Fibroblast of skin of right quadriceps (primary cell): ENCODE measurements around the gene ORC6.
"Not testable (repeated sequence)": the region's sequence is repeated elsewhere in the genome, so short reads cannot be mapped to it uniquely, and the experiment has no call there.

Source experiments
- DNase-seq: peaks from one replicate; pipeline ENCODE4 v3.0.0-alpha.2; 2013

The ORC6 gene, protein sequence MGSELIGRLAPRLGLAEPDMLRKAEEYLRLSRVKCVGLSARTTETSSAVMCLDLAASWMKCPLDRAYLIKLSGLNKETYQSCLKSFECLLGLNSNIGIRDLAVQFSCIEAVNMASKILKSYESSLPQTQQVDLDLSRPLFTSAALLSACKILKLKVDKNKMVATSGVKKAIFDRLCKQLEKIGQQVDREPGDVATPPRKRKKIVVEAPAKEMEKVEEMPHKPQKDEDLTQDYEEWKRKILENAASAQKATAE

DNA sequence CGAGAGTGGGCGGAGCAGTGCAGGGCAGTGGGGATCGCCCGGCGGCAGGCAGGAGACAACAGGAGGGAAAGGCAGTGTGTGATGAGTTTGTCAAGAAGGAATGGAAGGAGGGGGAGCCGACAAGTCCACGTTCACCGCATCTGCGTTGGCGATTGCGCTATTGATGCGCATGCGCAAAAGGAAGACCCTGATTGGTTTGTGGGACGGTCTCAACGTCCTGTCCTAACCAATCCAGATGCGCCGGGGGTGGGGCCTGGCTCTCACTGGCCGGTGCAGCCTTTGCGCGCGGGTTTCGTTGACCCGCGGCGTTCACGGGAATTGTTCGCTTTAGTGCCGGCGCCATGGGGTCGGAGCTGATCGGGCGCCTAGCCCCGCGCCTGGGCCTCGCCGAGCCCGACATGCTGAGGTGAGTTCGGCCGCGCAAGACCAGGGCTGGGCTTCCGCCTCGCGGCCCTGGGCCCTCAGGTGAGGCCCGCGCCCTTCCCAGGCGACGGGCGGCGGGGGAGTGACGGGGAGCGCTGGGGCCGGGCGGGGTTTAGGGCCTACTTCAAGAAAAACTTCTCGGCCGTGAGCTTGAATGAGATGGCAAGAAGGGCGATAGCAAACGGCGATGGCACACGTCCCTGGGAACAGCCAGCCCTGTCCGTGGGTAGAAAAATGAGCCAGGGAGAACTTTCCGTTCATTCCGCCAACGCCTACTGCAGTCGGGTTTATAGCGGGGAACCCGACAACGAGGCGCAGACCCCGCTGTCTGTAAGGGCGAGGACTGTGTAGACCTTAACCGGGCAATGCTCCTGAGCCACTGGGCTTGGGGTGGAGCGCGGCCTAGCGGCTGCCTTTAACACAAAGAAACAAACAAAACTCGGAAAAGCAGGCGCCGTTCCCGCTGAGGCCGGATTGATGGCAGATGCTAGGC, at the start of gene ORC6:
ORC6 (plus strand) TSS at position 295 of the 916 bp plus-strand sequence; CDS start at position 342, 47 bp downstream.
- peak; percentile 97 for DNase-seq

DNA sequence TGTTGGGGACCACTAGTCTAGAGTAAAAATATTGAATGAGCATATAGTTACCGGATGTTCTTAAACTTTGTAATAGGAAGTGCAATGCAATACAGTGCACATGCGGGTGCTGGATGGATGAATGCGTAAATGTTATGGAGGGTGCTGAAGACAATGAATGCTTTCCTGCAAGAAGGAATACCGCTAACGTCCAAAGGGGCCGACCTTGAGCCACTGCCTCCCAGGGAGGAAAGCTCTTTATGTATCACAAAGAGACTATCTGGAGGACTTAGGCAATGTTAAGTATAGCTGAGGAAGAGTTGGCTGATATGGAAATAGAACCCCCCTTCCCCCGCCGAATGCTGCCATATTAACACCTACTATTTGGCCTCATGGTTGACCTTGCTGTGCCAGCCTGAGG, 40.8 kb upstream of the ORC6 start:
- no peak for DNase-seq

DNA sequence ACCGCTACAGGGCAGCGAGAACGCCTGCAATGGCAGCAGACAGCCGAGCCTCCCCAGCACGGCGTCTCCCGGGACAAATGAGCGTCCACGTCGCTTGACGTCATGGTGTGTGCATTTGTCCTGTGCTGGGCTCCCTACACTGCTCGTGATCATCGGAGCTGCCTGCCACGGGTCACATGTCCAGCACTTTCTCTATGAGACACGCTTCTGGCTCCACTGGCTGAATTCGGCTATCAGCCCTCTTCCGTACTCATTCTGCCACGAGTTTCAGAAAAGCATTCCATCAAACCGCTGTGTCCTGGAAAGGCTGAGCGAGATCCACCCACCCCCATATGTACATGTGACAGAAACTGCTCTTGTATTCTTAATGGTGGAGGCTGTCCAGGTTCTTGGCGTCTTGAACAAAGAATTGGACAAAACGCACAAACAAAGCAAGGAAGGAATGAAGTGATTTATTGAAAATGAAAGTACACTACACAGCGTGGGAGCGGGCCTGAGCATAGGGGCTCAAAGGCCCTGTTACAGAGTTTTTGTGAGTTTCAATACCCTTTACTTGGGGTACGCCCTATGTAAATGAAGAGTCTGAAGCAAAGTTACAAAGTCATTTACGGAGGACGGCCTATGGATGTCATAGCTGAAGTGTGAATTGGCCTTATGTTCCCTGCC, 39.7 kb upstream of the ORC6 start:
- peak; percentile 10 for DNase-seq

DNA sequence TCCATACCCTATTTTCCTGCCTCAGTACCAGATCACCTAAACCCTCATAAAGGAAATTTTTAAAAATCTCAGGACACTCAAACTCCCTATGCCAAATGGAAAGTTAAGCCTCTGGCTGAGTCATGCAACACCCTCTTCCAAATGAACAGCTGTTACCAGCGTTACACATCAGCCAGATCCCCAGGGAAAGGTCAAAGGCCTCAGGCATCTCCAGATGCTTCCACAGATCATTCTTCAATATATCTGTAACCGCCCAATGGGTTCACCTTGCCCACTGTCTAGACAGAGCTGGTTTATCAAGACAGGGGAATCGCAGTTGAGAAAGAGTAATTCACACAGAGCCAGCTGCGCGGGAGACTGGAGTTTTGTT, 39.2 kb upstream of the ORC6 start:
- DNase-seq, result peak; percentile 36

DNA sequence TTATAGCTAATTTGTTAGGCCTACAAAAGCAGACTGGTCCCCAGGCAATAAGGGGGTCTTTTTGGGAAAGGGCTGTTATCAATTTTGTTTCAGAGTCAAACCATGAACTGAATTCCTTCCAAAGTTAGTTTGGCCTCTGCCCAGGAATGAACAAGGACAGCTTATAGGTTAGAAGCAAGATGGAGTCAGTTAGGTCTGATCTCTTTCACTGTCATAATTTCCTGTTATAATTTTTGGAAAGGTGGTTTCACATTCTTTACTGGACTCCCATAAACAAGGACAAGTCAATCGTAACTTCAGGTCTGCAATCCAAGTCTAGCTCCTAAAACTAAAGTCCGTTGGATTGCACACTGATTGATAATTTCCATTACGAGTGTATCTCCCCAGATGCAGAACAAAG, 38.2 kb upstream of the ORC6 start:
- no peak for DNase-seq

DNA sequence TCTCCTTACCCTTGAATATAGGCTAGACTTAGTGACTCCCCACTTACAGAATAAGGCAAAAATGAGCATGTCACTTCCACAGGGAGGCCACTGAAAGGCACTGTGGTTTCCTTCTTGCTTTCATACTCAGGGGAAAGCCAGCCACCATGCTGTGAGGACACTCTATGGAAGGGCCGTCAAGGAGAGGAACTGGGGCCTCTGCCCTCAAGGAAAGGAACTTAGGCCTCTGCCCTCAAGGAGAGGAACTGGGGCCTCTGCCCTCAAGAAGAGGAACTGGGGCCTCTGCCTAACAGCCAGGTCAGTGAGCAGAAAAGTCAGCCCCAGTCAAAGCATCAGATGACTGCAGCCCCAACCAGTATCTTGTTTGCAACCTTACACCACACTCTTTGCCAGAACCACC, 30.5 kb upstream of the ORC6 start:
- DNase-seq, result no peak

DNA sequence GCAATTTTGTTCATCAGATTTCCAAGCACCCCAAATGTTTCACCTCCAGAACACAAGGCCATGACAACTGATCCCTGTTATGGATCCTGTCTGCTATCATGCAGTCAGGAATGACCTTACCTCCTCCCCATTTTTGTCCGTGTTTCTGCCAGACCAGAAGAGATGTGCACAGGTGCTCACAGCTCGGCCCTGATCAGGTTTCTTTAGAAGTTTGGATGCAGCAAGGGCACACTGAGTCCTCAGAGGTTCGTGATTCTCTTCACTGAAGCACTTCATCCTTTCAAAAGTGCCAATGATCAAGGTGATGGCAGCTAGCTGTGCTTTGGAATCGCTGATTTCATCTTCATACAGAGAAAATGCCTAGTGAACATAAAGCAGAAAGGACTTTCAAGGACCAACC, 27.3 kb upstream of the ORC6 start:
- no peak for DNase-seq

DNA sequence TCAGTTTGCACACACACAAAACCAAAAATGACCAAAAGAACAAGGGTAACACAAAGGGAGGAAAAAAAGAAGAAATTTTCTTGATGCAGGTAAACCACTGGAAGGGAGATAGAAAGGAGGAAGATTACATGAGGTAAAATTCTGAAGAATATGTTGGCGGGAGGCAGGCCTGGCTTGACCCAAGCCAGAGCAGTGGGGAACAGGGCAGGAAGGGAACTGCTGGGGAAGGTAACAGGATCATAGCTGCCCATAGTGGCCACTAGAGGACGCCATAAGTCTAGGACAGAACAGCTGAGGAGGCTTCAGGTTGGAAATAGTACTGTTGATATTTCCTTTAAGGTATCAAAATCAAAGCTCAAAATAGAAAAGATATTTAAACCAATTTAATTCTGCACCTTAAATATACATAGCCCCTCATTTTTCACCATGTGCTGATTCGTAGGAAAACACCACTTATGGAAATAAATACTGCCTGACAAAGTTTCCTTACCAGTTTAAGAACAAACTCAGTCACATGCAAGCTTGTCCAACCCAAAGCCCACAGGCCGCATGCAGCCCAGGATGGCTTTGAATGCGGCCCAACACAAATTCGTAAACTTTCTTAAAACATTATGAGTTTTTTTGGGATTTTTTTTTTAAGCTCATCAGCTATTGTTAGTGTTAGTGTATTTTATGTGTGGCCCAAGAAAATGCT, 16.0 kb upstream of the ORC6 start:
- DNase-seq, result peak; percentile 41

DNA sequence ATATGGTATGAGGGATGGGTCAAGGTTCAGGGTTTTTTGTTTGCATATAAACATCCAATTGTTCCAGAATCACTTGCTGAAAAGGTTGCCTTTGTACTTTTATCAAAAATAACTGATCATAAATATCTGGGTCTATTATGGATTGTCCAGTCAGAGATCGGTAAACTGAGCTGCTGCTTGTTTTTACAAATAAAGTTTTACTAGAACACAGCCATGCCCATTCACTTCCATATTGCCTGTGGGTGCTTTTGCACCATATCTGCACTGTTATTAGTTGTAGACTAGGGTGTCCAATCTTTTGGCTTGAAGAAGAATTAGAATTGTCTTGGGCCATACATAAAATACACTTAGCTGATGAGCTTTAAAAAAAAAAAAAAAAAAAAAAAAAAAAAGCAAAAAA, 11.5 kb upstream of the ORC6 start:
- DNase-seq, result not testable (repeated sequence)

DNA sequence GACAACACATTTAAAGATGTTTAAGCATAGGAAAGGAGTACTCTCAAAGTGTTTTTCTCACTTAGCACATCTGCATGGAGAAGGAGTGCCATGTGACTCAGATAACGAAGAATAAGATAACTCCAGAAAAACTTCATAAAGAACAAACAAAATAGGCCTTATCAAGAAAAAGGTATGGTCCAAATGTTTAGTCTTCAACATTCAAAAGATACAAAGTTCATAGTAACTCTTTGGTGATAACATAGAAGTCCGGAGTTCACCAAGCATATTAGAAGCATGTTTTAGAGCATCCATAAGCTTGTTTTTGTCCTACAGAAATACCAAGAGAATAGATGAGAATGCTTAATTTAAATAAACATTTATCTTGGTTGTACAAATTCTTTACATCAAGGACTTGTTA, 7.6 kb upstream of the ORC6 start:
- DNase-seq, result not testable (repeated sequence)

DNA sequence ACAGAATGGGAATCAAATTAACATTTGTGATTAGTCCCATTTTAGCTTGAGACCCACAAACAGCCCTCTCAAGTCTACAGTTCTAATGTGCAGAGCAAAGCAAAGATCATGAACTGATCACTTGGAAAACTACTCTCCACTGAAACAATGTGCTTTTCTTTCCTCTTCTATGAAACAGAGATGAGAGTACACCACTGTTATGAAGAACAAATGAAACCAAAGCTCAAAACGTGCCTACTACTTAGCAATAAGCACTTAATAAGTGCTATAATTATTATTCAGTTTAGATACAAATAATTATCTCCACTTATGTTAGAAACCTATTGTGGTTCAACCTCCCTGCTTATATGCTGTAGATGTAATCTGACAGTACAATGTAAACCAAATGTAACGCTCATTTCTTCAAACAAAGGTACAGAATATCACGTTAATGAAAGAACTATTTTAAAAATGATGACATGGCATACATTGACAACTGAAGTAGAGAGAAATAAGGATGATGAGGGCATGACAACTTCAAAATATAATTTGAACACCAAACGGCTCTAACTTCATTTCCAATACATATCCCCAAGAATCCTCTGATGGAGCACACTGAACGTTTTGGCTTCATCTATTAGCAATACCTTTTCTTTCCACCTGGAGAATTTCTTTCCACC, 2.5 kb upstream of the ORC6 start:
- no peak for DNase-seq

DNA sequence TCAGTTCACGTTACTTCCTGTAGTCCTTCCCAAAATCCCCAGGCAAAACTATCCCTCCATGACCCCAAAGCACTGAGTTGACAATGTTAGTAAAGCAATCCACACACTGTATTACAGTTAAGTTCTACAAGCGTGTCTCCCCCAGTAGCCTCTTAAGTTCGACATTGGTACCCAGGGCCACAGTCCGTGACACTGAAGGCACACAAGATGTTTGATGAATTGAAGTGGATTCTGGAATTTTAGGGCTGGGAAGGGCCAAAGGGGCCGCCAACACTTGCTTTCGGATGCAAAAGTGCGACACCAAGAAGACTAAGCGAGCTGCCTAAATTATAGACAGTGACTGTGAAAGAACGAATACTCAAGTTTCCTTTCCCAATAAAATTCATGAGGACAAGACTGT, 2.0 kb upstream of the ORC6 start:
- no peak for DNase-seq

DNA sequence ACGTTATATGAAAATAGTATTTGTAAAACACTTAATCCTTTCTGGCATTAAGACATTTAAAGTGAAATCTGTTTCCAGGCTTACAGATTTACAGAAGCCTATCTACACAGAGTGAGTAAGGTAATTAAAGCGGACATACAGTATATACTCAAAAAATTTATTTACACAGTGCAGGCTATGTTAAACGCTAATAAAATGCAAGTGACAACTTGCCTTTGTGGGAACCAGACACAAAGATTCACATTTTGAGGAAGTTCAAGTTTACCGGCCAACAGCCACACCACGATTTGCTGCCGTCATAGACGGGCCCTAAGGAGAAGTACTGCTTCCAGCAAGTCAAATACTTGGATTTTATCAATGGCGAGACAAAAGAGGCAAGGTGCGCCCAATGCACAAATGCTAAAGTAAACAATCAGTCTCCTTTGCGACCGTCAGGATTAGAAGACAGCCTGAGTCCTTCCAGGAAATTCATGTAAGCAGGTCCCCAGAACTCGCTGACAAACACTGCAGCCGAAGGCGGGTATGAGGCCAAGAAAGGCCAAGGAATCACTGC, 1.3 kb upstream of the ORC6 start:
- peak; percentile 2 for DNase-seq

DNA sequence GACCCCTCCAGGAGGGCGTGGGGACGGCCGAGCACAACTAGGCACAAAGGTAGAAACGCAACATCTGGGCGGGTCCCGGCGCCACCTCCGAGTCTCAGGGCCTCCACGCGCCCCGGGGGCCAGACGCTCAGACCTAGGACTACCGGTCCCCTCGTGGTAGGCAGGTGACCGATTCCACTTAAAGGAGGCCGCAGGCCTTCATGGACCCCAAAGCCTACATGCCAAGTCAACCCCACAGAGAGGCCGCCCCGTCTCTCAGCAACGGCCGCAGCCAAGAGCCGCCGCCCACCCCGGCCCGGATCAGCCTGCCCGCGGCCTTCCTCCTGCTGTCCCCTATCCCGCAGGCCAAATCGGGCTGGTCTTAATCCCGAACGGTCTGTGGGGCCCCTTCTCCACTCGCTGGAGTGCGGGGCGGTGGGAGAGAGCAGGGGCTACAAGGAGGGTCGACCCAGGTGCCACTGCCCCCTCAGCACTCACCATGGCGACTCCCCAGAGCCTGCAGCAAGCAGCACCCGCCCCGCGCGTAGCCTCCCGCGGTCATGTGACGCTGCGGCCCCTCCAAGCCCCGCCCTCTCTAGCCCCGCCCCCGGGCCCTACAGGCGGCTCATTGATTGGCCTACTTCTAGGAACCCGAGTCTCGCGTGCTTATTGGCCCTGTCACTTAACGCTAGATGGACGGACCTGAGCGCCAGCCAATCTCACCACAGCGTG, 650 bp upstream of the ORC6 start, which contains the start of gene VPS35:
VPS35 (minus strand) TSS at position 525 of the 711 bp plus-strand sequence; CDS start at position 480, 45 bp downstream.
- DNase-seq, result peak; percentile 99

DNA sequence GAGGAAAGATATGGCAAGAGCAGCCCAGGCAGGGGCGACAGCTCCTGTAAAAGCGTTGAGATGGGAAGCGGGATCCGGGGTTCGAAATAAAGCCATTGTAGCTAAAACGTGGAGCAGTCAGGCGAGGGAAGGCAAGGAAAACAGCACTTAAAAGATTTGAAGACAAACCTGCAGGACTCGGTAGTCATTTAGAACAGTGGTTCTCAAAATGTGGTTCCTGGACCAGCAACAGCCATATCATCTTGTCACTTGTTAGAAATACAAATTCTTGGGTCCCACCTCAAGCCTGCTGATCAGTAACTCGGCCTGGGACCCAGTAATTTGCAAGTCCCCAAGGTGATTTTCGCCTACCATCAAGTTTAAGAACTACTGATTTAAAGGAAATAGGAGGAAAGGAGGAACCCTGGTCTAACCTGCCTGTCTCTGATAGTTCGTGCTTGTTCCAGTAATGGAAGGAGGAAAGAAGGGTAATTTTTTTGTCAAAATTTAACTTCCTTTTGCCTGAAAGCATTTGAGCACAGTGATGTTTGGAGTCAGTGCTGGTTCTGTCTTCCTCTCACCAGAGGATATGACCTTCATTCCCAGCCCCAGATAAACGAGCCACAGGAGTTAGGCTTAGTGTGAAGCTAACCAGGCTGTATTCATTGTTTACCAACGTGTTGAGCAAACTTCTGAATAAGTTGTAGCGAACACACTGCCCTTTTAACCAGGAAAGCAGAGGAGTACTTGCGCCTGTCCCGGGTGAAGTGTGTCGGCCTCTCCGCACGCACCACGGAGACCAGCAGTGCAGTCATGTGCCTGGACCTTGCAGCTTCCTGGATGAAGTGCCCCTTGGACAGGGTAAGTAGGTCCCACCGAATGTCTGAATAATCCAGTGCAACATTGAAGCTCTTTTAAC, 1.1 kb downstream of the ORC6 start:
- DNase-seq, result peak; percentile 8

DNA sequence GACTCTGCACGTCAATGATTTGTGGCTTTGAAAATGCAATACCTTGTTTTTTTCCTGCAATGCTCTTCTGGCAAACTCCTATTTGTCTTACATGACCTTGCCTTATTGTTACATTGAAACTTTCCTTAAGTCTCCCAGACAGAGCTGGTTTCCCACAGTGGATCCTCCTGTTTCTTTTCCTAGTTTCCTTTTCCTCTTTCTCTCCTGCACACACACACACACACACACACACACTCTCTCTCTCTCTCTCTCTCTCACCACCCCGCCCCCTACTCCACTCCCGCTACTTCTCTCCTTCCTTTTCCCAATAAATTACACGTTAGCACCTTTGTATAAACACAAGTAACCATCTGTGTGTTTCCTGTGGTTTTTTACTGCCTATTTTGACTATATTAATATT, 2.3 kb downstream of the ORC6 start:
- DNase-seq, result peak; percentile 9

DNA sequence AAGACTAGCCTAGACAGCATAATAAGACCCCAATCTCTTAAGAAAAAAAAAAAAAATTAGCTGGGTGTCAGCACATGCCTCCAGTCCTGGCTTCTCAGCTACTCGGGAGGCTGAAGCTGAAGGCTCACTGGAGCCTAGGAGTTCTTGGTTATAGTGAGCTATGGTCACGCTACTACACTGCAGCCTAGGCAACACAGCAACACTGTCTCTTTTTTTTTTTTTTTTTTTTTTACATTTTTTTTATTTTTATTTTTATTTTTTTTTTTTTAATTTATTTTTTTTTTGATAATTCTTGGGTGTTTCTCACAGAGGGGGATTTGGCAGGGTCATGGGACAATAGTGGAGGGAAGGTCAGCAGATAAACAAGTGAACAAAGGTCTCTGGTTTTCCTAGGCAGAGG, 4.1 kb downstream of the ORC6 start:
- no peak for DNase-seq

DNA sequence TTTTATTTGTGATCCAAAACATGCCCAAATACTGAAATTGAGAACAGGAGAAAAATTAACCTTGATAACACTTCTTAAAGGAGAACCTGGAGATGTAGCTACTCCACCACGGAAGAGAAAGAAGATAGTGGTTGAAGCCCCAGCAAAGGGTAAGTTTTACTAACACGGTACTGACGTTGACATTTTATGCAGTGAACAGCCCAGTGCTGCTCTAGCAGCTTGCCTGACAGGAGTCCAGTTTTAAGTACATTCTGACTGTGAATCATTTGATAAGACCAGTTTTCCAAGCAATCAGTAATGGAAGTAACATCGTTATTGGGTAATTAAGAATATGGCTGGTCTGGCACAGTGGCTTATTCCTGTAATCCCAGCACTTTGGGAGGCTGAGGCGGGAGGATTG, 6.5 kb downstream of the ORC6 start:
- DNase-seq, result no peak

DNA sequence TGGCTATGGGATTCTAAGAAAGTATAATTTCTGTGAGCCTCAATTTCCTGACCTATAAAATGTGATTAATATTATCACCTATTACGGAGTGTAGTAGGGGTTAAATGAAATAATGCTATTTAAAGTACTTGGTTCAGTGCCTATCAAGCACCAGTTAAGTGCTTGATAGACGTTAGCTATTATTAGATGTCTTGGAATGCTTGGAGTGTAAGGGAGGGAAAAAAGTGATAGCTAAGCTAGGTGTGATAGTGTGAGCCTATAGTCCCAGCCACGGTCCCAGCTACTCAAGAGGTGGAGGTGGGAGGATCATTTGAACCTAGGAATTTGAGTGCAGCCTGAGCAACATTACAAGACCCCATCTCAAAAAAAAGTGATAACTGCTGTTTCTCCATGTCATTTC, 7.5 kb downstream of the ORC6 start:
- DNase-seq, result no peak

DNA sequence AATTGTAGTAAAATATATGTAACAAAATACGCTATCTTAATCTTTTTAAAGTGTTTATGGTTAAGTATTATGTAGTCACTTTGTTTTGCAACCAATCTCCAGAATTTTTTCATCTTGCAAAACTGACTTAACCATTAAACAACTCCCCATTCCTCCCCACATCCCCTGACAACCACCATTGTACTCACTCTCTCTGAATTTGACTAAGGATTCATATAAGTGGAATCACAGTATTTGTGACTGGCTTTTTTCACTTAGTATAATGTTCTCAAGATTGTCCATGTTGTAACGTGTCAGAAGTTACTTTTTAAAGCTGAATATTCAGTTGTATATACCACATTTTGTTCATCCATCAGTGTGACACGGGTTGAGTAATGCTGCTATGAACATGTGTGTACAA, 10.6 kb downstream of the ORC6 start:
- DNase-seq, result no peak
